Activated gamma-delta T cell treated with anti-CD3 and anti-CD28 coated beads, Interleukin-2, amount 50 U/mL, for 16 hours (primary cell): ENCODE measurements around the gene CDO1.

Experiments
- DNase-seq: peaks from one replicate; pipeline ENCODE4 v3.0.0-alpha.2; 2020; ENCODE audit warnings: low read depth

CDO1 gene

DNA sequence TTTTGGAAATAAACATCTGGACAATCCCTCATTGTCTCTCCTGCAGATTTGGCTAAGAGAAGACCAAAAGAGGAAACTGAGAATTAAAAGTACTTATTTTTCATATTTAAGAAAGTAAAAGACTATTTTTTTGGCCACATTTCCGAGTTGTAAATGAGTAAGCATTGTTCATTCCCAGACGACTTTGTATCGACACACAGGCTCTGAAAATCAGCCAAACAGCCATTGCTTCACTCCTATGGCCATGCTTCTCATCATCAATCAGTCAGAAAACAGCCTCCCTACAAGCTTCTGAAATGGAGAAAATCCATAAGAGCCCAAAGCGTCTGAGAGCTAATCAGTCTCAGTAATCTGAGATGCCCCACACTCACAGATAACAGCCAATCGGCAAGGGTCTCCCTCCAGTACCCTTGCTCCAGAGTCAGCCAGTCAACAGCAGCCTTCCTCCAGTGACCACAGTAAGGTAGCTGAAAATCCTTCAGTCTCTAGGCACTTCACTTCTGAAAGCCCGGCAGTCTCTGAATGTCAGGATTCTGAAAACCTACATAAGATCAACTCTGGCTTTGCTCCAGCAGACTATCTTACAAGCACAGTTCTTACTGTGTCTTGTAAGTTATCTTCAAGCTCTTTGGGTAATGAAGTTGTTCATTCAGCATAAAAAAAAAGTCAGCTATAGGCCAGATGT, 30.9 kb downstream of the CDO1 start:
- no peak for DNase-seq

GRCh38 chr5:115778417-115778816, 38.0 kb downstream of the CDO1 start:
- no peak for DNase-seq

DNA sequence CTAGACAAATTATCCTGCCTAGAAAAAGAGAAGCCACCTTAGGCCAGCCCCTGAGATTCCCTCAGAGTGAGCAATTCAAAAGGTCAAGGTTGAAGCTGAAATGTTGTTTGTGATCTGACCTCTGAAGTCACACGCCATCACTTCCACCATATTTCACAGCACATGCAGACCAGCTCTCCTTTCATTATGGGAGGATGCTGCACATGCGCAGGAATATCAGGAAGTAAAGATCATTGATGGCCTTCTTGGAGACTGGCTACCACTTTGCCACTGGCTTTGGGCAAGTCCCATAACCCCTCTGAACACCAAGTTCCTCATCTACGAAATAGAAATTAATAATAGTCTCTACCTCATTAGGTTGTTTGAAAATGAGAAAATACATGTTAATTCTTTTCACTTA, 39.5 kb downstream of the CDO1 start:
- no peak for DNase-seq

DNA sequence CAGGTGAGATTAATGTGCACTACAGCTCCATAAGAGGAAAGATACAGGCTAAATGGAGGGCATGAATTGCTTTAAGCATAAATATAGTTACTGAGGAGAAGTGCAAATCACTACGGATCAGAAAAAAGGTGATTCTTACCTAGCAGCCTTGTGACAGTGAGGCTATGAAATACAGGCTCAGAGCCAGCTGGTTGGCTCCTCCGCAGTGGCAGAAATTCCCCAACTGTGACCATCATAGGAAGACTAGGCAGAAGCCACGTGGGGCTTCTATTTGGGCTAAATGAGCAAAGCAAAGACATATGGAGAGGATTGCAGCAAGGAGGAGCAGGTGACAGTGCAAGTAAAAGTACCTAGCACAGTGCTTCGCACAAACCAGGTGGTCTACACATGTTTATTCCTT, 40.5 kb downstream of the CDO1 start:
- no peak for DNase-seq

- no peak for DNase-seq
Measured at GRCh38 chr5:115774684-115775083, 41.8 kb downstream of the CDO1 start.

GRCh38 chr5:115772731-115773475, 43.6 kb downstream of the CDO1 start:
- DNase-seq, result no peak

DNA sequence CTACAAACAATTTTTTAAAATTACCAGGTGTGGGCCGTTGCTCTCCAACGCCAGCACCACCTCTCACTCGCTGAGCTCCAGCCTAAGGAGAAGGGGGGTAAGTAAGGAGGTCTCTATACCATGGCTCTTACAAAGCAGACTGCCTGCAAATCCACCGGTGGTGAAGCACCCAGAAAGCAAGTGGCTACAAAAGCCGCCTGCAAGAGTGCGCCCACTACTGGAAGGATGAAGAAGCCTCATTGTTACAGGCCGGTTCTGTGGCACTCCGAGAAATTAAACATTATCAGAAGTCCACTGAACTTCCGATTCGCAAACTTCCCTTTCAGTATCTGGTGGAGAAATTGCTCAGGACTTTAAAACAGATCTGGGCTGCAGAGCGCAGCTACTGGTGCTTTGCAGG, 46.0 kb downstream of the CDO1 start:
- no peak for DNase-seq

DNA sequence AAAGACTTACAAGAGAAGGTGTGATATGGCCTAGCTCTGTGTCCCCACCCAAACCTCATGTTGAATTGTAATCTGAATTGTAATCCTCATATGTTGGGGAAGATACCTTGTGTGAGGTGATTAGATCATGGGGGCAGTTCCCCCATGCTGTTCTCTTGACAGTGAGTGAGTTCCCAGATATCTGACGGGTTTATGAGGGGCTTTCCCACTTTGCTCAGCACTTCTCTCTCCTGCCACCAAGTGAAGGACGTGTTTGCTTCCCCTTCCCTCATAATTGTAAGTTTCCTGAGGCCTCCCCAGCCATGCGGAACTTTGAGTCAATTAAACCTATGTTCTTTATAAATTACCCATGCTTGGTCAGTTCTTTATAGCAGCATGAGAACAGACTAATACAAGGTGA, 49.0 kb downstream of the CDO1 start:
- no peak for DNase-seq

GRCh38 chr5:115766608-115767007, 49.9 kb downstream of the CDO1 start:
- DNase-seq, result no peak

- no peak for DNase-seq
Measured at GRCh38 chr5:115758356-115758755, 58.1 kb downstream of the CDO1 start.

DNA sequence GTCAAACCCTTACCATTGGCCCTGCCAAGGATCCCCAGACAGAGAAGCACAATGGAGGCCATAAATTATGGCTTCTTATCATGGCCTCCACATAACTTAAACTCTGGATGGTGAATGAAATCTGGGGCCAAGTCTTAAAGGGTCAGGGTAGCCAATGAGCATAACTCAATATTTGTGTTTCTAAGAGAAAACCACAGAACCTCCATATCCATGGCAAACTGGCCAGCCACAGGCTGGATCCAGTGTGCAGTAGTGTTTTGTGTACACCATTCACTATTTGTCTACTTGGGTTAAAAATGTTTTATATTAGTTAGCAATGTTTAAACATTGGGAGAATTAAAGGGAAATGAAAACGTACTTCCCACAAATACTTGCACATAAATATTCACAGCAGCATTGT, 60.8 kb downstream of the CDO1 start:
- no peak for DNase-seq
